ENCODE results near the gene HSD17B1.
A peak's percentile ranks its signal among the peaks of the same experiment; 100 is the strongest.
"Not testable (repeated sequence)": the region's sequence is repeated elsewhere in the genome, so short reads cannot be mapped to it uniquely, and the experiment has no call there.

HSD17B1 gene

DNA sequence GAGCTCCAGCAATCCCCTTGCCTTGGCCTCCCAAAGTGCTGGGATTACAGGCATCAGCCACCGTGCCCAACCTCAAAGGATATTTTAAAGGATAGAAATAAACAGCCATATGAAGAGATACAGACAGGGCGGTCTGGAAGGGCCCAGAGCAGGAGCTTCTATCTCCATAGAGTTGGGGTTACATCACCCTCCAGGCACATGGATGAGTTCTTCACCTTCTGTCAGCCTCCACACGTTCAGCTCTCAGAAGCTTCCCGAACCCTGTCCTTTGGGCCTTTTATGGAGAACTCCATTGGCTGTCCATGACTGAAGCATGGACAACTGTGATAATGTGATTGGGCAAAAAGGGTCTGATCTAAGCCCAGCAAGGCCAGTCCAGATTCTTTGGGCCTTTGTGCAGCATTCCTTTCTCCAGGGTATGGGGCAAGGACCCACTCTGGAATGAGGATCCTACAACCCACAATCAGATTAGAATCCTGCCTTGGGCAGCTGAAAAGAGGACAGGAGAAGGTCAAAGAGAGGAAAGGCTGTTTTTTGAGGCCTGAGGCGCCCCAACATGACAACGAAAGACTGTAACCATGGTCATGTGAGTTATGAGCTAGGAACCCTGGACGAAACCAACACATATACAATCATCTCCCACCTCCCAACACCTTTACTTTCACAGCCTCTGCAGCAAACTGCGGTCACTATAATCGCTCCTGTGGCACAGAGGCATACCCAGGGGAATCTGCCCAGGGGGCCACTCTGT lies 6.8 kb upstream of the HSD17B1 start:
- not testable (repeated sequence) for DNase-seq

DNA sequence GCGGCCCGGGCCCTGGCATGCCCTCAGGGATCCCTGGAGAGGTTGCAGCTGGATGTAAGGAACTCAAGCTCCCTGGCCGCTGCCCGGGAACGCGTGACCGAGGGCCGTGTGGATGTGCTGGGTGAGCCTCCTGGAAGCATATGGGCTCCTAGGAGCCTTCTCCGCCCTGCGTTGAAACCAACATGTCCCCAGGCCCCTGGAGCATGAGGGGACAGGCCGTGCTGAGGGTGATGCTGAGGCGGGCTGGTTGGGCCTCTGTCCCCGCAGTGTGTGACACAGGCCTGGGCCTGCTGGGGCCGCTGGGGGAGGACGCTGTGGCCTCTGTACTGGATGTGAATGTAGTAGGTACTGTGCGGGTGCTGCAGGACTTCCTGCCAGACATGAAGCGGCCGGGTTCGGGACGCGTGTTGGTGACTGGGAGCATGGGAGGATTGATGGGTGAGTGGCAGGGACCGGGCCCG lies 5.7 kb upstream of the HSD17B1 start:
- DNase-seq = no peak

DNA sequence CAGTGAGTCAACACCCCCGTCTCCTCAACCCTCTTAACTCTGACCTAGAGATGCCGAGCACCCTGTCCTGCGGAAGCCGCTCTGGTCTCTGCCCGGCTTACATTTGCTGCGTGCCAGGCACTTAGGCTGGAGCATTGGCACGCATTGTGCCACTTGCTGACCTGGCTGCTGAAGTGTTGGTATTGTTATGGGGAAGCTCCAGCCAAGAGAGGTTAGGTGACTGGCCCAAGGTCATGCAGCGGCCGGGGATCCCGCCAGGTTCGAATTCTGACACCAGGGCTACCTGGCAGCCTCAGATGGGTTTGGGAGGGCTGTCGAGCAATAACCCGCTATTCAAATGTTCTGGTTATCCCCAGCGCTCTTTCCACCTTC lies 5.0 kb upstream of the HSD17B1 start:
- DNase-seq = no peak

DNA sequence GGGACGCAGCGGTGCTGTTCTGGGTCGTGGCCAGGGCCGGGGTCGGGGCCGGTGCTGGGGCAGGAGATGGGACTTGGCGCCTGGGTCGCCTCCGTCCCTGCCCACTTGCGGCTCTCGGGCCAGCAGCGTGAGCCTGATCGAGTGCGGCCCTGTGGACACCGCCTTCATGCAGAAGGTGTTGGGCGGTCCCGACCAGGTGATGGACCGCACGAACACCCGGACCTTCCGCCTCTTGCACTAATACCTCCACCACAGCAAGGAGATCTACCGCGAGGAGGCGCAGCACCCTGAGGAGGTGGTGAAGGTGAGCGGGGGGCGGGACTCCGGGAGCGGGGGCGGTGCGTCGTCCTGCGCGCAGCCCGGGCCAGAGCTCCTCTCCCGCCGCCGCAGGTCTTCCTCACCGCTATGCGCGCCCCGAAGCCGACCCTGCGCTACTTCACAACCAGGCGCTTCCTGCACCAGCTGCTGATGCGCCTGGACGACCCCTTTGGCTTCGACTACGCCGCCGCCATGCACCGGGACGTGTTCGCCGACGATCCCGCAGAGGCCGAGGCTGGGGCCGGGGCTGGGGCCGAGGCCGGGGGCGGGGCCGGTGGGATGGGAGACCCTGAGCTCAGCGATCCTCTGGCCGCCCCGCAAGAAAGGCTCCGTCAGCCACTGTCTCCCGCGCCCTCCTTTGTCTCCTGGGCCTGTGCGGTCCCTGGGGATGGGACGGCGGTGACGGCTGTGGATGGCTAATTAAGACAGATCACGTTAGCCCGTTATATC lies 4.5 kb upstream of the HSD17B1 start:
- no peak for DNase-seq

DNA sequence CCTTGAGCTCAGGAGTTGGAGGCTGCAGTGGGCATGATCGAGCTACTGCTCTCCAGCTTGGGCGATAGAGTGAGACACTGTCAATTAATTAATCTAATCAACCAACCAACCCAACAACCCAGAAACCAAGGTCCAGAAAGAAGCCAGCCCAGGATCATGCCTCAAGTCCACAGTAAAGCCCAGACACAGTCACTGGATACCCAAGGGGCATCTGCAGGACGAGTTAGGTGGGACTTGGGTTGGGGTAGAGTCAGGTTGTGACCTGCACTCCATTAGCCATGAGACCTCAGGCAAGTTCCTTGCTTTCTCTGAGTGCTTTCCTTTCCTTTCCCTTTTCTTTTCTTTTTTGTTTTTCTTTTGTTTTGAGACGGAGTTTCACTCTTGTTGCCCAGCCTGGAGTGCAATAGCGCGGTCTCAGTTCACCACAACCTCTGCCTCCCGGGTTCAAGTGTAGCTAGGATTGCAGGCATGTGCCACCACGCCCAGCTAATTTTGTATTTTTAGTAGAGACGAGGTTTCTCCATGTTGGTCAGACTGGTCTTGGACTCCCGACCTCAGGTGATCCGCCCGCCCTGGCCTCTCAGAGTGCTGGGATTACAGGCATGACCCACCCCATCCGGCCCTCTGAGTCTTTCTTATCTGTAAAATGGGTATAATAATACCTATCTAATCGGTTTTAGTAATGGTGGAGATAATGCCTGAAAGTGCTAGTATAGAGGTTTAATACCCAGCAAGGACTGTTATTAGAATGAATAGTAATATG lies 3.5 kb upstream of the HSD17B1 start:
- no peak for DNase-seq

DNA sequence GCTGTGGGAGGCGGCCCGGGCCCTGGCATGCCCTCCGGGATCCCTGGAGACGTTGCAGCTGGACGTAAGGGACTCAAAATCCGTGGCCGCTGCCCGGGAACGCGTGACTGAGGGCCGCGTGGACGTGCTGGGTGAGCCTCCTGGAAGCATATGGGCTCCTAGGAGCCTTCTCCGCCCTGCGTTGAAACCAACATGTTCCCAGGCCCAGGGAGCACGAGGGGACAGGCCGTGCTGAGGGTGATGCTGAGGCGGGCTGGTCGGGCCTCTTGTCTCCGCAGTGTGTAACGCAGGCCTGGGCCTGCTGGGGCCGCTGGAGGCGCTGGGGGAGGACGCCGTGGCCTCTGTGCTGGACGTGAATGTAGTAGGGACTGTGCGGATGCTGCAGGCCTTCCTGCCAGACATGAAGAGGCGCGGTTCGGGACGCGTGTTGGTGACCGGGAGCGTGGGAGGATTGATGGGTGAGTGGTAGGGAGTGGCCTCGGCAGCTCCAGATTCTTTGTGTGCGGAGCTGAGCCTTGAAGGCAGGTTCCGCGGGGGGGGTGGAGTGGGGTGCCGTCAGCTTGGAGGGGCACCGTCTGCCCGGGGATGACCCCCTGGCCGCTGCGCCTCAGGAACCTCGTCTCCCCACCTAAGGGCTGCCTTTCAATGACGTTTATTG lies 567 bp downstream of the HSD17B1 start:
- DNase-seq = peak in 1 of 56 donors; percentile 16

DNA sequence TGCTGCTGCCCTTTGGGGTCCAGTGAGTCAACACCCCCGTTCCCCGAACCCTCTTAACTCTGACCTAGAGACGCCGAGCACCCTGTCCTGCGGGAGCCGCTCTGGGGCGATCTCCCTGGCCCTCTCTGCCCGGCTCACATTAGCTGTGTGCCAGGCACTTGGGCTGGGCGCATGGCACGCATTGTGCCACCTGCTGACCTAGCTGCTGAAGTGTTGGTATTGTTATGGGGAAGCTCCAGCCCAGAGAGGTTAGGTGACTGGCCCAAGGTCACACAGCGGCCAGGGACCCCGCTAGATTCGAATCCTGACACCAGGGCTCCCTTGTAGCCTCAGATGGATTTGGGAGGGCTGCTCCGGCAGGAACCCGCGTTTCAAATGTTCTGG lies 1.1 kb downstream of the HSD17B1 start:
- DNase-seq = no peak

DNA sequence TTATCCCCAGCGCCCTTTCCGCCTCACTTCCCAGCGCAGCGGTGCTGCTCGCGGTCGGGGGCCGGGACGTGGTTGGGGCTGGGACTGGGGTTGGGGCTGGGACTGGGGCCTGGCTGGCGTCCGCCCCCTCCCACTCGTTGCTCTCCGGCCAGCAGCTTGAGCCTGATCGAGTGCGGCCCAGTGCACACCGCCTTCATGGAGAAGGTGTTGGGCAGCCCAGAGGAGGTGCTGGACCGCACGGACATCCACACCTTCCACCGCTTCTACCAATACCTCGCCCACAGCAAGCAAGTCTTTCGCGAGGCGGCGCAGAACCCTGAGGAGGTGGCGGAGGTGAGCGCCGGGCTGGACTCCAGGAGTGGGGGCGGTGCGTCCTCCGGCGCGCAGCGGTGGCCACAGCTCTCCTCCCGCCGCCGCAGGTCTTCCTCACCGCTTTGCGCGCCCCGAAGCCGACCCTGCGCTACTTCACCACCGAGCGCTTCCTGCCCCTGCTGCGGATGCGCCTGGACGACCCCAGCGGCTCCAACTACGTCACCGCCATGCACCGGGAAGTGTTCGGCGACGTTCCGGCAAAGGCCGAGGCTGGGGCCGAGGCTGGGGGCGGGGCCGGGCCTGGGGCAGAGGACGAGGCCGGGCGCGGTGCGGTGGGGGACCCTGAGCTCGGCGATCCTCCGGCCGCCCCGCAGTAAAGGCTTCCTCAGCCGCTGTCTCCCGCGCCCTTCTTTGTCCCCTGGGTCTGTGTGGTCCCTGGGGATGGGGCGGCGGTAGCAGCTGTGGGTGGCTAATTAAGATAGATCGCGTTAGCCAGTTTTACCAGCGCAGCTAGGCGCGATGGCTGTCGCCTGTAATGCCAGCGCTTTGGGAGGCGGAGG lies 1.8 kb downstream of the HSD17B1 start:
- DNase-seq = peak in 55 of 56 donors; percentile 35 to 90 (median 70)

DNA sequence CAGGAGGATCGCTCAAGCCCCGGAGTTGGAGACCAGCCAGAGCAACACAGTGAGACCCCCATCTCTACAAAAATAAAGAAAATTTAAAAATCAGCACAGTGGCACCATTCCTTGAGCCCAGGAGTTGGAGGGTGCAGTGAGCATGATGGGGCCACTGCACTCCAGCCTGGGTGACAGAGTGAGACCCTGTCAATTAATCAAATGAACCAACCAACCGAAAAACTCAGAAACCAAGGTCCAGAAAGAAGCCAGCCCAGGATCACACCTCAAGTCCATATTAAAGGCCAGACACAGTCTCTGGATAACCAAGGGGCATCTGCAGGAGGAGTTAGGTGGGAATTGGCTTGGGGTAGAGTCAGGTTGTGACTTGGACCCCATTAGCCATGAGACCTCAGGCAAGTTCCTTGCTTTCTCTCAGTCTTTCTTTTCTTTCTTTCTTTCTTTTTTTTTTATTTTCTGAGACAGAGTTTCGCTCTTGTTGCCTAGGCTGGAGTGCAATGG lies 2.4 kb downstream of the HSD17B1 start:
- no peak for DNase-seq

DNA sequence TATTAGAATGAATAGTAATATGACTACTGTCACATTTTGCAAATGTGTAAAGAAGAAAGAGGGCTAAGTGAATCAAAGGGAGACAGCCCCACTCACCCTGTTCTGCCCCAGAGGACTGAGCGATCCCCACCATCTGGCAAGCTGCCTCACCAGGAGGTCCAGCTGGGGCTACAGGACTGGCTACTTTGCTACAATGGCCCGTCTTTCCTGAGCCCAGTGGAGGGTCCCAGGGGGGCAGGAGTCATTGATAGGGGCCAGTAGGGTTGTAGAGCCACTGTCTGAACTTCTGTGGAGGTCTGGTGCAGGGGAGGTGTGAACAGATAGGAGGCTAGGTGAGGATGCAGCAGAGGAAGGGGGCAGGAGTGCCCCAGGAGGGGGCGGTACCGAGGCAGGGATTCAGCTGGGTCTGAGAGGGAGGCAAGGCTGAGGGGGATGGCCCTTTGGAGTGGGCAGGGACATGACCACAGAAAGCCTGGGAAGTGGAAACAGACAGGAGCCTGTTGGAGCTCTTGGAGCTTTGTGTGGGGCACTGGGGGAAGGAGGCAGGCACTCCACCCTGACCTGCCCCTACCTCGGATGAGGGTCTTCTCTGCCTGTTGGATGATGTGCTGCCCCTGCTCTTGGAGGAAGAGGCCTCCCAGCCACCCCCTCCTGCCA lies 3.4 kb downstream of the HSD17B1 start:
- not testable (repeated sequence) for DNase-seq

DNA sequence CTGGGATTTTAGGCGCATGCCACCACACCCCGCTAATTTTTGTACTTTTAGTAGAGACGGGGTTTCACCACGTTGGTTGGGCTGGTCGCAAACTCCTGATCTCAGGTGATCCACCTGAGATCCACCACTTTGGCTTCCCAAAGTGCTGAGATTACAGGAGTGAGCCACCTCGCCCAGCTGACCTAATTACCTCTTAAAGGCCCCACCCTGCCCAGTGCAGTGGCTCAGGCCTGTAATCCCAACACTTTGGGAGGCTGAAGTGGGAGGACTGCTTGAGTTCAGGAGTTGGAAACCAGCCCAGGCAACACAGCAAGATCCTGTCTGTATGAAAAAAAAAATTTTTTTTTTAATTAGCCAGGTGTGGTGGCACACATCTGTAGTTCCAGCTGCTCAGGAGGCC lies 6.4 kb downstream of the HSD17B1 start:
- no peak for DNase-seq

DNA sequence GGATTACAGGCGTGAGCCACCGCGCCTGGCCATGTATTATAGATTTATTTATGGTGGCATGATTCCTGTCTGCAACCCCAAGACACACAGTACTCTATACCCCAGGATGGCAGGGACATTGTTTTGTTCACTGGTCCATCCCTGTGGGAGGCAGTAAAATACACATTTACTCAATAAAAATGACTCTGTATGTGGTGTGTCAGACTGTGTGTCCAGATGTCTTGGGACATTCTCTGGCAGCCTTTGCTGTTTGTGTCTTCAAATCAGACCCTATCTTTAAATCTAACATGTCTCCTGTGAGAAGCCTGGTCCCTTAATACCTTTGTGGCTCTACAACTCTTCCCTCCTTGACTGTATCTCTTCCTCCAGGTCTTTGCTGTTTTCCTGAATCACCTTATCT lies 7.5 kb downstream of the HSD17B1 start:
- no peak for DNase-seq

DNA sequence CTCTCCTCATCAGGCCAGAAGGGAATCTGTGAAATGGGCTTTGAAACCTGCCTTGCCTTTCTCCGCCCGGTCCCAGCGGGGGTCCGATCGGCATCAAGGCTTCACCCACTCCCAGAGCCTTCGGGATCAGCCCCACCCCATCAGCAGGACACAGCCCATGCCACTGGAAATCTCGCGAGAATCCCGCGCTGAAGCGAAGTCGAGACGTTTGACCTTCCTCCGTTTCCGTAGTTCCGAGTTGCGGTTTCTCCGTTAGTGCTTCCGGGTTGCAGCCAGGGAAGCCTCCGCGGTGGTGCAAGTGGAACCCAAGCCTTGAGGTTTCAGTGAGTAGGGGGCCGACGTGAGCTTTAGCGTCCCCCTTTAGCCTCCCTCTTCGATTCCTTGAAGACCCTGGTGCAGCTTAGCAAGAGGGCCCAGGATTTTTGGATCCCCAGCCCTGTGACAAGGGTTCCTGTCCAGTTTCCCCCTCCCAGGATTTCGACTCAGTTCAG lies 9.2 kb downstream of the HSD17B1 start, which contains the start of gene COASY:
TSS of gene COASY (plus strand) at position 252 of the 491 bp plus-strand sequence. CDS start 475 bp downstream, outside the sequence.
- DNase-seq = peak; percentile 60 to 96 (median 88)

DNA sequence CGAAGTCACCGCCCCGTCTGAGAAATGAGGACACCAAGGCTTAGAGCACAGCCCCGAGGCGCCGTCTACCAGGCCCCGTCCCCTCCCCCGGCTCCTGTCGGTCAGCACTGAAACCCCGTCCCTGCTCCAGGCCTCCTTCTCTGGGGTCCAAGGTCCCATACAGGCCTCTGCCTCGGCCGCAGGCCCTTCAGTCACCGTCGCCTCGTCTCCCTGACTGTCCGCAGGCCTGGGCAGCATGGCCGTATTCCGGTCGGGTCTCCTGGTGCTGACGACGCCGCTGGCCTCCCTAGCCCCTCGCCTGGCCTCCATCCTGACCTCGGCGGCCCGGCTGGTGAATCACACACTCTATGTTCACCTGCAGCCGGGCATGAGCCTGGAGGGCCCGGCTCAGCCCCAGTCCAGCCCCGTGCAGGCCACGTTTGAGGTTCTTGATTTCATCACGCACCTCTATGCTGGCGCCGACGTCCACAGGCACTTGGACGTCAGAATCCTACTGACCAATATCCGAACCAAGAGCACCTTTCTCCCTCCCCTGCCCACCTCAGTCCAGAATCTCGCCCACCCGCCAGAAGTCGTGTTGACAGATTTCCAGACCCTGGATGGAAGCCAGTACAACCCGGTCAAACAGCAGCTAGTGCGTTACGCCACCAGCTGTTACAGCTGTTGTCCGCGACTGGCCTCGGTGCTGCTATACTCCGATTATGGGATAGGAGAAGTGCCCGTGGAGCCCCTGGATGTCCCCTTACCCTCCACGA lies 9.8 kb downstream of the HSD17B1 start:
- DNase-seq = peak in 1 of 56 donors; percentile 14

DNA sequence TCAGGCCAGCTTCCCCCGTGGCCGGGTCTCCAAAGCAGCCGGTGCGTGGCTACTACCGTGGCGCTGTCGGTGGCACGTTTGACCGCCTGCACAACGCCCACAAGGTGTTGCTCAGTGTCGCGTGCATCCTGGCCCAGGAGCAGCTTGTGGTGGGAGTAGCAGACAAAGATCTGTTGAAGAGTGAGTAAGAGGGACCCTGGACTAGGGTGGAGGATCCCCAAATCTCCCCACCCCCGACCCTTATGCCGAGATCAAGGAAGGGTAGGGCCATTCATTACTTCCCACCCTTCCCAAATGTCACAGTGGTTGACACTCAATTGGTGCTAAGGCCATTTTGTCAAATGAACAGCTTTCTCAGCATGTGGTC lies 10.4 kb downstream of the HSD17B1 start:
- DNase-seq = no peak

DNA sequence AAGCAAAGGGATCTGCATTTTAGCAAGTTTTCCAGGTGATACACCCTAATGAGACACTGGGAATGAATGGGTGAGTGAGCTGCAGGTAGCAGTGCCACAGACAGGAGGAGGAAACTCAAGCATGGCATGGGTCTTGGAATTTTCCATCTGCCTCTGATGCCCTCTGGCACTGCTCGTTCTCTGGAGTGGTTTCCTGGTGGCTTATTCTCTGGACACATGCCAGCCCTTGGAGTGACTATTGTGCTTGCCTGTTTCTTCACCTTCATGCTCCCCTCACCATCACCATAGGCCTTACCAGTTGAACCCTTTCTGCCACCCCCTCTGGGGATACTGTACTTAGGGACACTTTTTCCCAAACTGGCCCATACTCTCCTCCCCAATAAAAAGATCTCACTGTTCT lies 10.8 kb downstream of the HSD17B1 start:
- no peak for DNase-seq

DNA sequence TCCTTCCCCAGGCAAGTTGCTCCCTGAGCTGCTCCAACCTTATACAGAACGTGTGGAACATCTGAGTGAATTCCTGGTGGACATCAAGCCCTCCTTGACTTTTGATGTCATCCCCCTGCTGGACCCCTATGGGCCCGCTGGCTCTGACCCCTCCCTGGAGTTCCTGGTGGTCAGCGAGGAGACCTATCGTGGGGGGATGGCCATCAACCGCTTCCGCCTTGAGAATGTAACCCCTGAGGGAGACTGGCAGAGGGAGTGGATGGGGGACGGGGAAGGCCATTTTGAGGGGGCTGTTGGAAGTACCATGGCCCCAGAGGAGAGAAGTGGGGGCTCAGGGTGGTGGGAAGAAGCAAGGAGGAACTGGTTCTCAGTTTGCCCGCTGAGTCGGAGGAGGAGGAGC lies 11.2 kb downstream of the HSD17B1 start:
- no peak for DNase-seq

DNA sequence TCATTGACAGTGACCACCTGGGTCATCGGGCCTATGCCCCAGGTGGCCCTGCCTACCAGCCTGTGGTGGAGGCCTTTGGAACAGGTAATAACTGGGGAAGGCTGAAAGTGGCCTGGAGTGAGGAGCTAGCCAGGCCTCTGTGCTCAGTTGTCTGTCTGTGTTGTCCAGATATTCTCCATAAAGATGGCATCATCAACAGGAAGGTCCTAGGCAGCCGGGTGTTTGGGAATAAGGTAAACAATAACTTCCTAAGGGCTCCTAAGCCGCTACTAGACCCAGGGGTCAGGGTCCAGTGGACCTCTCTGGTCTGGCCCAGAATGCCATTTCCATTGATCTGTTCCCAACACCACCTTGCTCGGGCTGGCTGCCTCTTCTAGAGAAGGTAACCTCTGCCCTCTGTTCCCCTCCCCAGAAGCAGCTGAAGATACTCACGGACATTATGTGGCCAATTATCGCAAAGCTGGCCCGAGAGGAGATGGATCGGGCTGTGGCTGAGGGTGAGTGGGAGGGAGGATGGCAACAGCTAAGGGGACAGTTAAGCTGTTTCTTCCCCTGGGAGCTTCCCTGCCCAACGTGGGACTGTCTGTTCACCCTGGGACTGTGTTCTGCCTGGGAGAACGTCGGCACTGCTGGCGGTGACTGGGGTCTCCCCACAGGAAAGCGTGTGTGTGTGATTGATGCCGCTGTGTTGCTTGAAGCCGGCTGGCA lies 12.2 kb downstream of the HSD17B1 start:
- no peak for DNase-seq
